Fibroblast of upper back skin (primary cell): ENCODE measurements around the gene MMD.
"Not testable (repeated sequence)": the region's sequence is repeated elsewhere in the genome, so short reads cannot be mapped to it uniquely, and the experiment has no call there.

Source experiments
- DNase-seq: peaks from one replicate; pipeline ENCODE4 v3.0.0-alpha.2; 2013

MMD gene

DNA sequence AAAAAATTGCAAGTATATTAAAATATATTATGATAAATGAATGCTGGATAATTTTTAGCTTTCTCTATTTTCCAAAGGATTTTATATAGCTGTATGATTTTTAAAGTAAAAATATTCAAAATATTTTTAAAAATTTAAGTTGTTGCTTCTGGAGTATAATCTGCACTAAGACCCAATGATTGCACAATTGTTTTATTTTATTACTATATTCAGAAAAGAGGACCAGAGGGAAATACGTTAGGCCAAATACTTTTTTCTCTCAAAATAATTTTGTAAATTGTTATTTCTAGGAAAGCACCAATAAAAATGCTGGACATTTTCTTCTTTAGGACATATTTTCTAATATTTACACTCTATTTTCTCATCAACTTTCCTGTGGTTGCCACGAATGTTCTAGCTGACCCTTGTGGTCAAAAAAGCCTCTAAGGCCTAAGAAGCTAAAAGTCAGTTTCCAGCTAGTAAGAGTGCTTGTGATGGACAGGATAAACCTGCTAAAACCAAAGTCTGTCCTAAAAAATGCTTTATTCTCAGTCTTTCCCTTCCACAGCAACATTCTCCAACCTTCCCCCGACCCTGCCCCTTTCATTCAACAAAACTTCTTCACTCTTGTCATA lies 31.2 kb downstream of the MMD start:
- no peak for DNase-seq

DNA sequence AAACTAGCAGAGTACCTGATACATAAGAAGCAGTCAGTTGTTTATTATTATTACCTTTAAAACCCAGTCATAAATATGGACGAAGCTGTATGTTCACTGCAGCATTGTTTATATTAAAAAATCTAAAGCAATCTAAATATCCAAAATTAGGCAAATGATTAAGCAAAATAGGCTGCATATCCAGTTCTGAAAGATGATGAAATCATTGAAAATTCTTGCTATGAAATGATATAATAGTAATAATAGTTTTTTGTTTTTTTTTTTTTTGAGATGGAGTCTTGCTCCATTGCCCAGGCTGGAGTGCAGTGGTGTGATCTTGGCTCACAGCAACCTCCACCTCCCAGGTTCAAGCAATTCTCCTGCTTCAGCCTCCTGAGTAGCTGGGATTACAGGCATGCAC lies 31.9 kb downstream of the MMD start:
- not testable (repeated sequence) for DNase-seq

DNA sequence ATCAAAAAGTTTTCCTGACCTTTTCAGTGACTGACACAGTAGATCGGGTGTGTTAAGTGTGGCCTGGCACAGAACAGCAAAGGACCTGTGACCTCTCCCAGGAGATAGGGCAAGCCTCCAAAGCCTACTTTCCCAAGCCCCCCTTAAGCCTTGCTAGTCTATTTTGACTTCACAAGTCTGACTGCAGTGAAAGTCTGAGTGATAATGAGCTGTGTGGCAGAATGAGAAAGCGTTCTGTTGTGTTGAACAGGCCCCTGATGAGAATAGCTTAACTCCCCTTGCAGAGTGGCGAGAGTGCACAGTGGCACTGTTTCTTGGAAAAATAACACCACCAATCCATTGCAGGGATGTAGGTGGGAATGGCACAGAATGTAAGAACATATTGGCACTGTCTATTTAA lies 32.8 kb downstream of the MMD start:
- DNase-seq = no peak

DNA sequence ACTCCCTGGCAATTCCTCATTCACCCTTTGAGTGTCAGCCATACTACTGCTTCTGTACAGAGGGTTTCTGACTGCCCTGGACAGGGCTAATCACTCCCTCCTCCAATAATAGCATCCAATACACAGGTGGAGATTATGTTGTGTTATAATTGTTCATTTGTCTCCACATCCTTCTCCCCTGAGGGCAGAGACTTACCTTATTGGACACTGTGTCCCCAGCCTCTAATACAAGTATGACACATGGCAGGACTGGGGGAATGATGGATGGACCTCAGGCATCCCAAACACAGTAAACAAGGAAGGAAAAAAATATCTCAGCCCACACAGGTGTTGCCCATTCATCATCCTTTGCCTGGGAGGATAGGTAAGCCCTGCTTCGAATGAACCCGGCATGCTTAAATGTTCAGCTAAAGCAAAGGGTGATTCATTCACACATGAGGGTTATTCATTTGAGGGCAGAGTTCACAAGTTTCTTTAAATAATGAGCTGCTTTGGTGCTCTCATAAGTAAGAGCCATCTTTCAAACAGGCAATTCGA lies 34.8 kb downstream of the MMD start:
- no peak for DNase-seq

DNA sequence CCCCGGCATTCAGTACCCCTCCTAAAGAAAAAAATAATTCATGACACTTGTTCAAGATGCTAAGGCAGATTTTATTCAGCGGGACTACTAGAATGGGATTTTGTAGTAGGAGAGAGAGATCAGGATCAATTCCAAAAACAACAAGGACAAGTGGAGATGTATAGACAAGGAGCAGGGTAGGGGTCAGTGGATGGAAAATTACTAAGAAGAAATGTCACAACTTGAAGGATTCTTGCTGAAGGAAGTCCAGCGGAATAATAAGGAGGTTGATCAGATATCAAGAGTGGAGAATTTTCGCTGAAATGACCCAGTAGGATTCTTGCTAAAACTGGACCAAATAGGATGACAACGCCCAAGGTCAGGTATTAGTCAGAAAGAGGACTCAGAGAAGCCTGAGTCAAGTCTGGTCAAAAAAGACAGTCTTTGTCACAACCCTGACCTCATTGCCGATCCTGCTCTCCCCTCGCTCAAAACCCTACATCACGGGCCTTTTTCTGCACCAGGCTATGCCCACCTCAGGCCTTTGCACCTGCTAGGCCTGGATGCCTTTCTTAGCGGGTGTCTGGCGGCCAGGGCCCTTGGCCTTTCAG lies 36.9 kb downstream of the MMD start:
- no peak for DNase-seq

DNA sequence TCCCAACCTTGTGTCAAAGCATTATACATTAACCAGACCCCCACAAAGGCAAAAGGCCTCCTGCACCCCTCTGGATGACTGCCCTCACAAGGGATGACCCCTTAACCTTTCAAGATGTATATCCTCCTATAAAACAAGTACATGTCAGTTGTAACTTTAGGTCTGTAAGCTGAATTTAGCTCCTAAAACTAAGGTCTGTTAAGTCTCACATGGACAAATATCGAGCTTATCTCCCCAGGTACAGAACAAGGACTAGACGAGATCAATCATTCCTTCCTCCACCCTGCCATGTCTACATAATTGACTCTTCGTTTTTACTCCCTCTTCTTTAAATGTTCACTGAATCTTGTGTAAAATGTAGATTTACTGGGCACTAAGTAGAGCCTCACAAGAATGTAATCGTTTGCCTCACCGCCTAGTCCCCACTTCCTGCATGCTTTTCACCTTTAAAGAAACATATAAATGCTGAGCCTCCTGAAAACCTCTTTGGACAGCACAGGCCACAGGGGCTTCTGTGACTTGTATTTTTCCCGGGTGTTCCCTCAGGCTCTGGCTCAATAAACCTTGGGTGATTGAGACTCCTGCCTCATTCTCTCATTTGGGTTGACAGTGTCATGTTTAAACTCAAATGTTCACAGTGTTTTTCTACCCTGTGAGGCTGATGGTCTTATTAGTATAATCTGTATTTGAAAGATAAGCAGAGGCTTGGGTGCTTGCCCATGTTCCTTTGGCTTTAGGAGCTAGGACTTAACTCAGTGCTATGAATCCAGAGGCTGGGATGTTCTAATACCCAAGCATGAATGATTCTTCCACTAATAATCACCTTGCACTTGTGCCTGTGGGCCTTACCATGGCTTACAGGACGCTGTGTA lies 37.6 kb downstream of the MMD start:
- no peak for DNase-seq

DNA sequence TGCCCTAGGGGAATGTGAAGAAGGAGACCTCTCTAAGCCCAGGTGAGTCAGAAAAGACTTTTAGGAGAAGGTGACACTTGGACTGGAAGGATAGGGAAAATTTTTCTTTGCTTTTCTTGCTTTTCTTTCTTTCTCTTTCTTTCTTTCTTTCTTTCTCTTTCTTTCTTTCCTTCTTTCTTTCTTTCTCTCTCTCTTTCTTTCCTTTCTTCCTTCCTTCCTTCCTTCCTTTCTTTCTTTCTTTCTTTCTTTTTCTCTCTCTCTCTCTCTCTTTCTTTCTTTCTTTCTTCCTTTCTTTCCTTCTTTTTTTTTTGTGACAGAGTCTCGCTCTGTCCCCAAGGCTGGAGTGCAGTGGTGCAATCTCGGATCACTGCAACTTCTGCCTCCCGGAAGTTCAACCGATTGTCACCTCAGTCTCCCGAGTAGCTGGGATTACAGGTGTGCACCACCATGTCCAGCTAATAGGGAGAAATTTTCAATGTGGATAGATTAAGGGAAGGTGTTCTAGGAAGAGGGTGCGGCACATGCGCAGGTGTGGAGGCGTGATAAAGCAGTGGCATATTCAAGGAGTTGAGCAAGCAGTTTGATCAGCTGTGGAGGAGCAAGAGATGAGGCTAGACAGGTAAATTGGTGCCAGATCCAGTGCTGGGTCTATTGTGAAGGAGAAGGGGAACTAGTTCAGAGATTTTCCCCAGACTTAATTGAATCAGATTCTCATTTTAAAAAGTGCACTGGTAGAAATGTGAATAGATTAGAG lies 40.4 kb downstream of the MMD start:
- DNase-seq = no peak

DNA sequence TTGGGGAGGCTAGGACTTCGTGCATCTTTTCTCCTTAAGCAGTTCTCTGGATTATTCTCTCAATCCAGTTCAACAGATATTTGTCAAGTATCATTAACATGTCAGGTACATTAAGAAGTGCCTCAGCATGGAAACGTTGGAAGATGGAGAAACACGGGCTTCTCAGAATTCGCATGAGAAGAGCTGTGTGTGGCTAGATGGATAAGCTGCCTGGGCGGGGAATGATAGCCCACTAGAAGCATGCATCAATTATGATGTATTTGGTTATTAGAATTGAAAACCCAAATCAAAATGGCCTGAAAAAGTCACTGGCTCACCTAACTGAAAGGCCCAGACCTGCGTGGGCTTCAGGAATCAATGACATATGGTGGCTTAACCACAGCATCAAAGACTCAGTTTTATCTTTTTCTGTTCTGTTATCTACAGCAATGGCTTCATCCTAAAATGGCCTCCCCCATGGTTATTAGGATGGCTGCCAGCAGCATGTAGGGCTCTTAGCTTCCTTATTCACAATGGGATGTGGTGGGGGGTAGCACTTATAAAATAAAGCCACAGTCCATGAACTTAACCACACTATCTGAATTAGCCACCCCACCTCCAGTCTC lies 43.9 kb downstream of the MMD start:
- DNase-seq = no peak

DNA sequence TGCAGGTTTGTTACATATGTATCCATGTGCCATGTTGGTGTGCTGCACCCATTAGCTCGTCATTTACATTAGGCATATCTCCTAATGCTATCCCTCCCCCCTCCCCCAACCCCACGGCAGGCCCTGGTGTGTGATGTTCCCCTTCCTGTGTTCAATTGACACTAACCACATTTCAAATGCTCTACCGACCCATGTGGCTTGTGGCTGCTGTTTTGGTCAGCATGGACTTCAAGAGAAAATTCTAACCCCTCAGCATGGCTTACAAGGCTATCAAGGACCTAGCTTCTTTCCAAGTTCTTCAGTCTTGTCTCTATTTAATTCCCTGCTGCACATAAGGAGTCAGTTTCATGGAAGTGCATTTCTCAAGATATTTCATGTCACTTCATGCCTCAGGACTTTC lies 52.9 kb downstream of the MMD start:
- no peak for DNase-seq

DNA sequence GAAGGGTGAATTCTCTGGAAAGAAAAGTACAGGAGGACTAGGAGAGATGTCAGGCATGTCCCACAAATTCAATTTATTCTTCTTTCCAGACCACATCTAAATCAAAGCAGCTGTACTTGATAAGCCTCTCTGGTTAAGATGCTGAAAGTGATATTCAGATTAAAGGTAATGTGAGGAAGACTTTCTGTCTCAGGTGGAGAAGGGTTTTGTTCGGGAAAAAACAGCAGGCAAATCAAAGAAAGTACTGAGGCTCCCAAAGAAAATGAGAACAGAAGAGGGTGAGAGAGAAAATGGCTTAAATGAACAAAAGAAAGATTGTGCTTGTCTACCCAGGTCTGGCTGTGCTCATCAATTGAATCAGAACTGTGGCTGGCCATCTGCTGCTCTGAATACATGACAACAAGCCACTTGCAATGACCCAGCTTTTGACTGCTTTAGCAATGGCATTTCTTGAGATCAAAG lies 55.6 kb downstream of the MMD start:
- DNase-seq = no peak

DNA sequence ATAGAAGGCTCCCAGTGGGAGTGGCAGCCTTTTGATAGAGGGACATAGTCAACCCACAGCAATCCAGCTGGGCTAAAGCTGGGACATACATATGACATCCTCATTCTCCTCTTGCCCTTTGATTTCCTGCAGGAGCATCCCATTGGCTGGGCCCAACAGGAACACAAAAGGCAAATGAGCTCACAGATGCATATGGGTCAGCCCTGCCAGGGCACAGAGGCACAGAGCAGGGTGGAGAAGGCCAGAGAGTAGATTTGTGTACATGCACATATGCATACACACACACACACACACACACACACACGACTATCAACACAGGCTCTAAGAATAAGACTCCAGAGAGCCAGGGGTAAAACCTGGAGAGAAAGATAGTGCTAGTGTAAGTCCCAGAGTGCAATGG lies 58.6 kb downstream of the MMD start:
- DNase-seq = no peak

DNA sequence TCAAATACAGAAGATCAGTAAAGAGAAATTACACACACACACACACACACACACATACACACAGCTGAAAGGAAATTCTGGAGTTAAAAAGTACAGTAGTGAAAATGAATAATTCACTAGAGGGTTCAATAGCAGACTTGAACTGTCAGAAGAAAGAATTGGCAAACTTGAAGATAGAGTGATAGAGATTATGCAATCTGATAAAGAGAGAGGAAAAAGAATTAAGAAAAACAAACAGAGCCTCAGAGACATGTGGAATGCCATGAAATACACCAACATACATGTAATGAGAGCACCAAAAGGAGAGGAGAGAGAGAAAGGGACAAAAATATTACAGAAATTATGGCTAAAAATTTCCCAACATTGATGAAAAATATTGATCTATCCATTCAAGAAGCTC lies 60.7 kb downstream of the MMD start:
- no peak for DNase-seq

DNA sequence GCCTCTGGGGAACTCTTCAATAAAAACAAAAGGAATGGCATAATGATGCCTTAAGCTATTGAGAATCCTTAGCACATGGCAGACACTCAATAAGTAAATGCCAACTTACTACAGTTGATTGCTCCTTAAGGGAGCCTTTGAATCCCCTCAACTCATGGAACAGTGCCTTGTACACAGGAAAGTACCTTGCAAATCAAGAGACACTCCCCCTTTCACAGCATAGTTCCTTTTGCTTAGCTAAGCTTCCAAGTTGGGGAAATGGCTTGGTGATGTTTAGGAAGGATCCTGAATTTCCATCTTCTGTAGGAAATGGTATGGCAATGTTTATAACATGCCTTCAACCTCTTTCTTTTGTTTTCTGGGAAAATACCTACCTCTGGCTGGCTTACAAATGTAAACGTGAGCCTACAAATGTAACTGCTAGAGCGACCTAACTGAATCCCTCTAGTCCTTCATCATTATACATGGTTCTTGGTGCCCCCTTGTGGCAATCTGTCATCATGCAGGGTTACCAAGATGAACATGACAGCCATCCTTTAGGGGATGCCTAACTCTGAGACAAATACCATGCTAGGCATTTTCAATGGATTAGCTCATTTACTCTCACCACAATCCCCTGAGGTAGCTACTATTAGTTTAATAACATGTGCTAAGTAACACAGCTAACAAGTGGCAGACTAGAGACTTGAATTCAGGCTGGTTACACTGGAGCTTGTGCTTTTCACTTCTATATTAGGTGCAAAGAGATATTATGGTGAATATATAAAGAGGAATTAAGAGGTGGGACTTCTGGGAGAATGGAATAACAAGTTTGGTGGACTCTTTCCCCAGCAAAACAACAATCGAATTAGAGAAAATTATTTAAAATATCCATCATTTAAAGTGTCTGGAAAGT lies 65.0 kb downstream of the MMD start:
- peak; percentile 55 for DNase-seq

DNA sequence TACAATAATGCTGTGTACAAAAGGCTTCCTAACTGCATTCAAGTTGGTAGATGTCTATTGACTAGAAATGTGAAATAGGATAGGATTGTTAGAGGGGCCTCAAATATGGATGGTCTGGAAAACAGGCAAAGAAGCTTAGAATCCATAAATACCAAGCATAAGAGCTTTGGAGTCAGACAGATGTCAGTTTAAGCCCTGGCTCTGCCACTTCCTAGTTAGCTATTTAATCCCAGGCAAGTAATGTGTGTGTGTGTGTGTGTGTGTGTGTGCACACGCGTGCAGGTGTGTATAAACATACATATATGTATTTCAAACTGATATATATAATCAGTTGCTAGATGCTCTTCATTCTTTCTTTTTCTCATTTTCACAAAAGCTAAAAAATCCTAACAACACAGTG lies 66.7 kb downstream of the MMD start:
- DNase-seq = no peak

DNA sequence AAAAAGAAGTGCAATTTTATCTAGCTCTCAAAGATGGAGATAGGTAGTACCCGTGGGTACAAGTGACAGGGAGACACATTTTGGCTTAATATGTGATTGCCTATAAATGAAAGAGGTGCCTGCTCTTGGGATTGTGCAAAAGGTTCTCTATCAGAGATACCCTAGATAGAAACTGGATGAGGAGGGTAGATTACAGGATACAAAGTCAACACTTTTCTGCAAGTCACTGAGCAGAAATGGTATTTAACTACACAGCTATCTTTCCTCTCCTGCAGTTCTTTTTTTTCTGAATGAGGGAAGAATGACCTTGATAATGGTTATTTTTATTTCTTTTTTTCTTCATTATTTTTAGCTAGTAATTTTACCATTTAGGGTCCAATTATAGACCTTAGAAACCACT lies 67.6 kb downstream of the MMD start:
- DNase-seq = no peak

DNA sequence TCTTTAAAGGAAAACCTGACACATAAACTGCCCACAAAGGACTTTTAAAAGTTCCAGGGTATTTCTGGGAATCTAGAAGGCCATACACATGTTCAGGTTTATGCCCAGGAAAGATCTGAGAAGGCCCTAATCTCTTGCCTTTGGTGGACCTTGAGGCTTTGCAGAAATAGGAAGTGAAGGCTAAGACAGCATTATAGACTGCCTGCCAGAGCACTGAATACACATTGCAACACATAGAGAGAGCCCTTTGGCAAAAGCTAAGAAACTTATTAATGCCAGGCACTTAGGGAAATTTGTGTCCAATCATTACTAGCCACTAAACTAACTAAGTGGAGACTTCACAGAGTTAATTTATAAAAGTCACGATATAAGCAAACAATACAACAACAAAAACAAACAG lies 70.4 kb downstream of the MMD start:
- no peak for DNase-seq

DNA sequence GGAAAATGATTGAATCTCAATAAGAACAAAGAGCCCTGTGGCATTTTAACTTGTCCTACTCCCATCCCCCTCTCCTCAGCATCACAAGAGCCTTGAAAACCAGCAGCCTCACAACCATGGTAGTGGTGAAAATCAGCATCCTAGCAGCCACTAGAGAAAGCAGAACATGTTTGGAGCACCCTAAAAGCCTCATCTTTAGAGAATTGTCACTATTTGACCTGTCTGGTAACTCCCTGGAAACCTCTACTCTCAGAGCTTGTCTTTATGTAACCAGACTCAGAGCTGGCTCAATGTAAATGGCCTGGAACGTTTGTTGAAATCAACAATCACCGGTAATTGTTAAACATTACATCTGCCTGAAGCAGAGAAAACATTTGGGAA lies 70.8 kb downstream of the MMD start:
- DNase-seq = no peak

DNA sequence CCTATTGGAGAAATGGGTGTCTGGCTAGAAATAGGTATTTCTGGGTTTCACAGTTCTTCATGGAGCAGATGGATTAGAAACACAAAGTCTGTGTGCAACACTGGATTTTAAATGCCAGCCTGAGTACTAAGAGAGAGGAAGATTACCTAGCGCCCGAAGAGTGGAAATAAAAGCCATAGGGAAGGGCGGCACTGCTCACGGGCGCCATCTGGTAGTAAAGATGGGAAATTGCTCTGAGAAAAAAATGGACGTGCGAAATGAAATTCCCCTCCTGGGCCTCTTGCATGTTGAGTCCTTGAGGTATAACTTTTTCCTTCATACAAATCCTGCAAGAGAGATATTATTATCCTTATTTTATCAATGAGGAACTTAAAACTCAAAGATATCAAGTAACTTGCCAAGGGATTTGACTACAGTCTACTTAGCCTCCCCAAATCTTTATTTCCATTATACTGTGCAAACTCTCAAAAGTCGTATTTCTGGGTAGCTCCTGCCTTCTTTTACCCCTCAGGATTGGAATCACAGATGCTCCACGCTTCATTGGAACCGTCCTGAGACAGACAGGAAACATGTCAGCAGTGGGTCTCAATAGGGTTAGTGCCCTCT lies 72.8 kb downstream of the MMD start:
- DNase-seq = peak; percentile 50

DNA sequence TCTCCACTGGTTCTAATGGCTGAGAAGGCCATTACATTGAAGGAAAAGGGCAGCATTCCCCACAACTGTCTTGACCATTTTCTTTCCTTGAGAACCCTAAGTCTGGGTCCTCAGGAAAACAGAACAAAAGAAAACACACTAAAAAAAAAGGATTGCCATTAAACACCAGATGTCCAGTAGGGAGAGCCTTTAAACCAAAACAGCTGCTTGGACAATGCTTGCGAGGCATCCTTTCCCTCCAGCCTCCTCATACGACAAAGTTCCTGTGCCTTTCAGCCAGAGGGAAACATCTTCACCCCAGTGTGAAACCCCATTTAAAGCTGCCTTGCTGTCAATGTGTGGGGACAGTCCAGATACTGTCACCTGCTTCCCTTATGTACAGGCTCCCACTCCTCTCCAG lies 74.3 kb downstream of the MMD start:
- DNase-seq = no peak

DNA sequence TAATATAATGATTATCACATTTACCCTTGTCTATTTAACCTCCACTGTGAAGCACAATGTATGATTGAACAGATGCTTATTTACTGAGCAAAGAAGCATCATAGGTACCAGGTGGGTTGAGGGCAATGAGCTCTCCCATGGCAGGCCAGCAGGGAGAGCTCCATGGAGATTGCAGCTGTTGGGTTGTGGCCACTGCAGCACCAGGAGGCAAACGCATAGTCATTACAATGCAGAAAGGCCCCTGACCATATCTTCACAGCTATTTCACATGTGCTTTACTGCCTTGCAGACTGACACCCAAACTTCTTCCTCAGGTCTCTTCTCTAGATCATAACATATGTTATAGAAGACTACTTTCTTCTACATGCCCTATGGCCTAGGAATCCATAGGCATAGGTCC lies 75.0 kb downstream of the MMD start:
- no peak for DNase-seq

DNA sequence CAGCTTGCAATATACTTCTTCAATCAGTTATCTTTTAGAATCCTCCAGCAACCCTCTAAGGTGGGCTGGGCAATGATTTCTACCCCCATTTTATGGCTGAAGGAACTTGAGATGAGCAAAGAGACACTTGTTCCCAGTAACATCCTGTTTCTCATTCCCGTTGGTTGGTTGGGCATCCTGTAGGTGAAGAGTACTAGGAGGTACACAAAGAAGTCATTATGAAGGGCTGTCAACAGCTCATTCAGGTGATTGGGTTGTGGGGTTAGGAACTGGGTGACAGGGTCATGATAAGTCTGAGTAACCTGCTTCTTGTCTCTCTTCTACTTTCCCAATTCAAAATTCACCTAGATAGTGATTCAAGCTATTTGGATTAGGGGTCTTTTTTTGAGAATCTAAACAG lies 76.5 kb downstream of the MMD start:
- DNase-seq = no peak
